ENCODE measurements around the gene SNX32.
A peak's percentile ranks its signal among the peaks of the same experiment; 100 is the strongest.

The SNX32 gene

DNA sequence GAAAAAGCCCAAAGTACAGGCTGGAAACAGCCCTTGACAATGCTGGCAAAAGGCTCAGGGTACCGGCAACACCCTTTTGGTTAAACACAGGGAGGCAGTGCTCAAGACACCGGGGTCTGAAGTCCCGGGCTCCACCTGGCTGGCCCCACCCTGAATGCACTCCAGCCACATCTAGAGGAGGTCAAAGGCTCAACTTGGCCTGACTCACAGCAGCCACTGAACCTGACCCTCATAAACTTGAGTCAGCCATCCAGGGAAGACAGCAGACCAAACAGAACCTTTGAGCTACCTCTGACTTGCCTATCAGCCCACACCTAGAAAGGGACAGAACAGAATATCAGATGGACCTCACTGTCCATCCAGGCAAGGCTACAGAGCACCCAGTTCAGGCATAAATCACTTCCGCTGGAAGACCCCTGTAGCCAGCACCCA is 20.4 kb downstream of the SNX32 start:
- Histone ChIP-seq H3K9me3 (ENCODE audit: control insufficient read depth, insufficient read depth, low read depth, low read length) (no peaks in the 10 kb centered on the region), H3K4me3 (ENCODE audit: low read depth, low read length) (no peak overlapping the region), H3K4me1 (ENCODE audit: control insufficient read depth, insufficient read depth, low read length) (peaks cover 2% of the 10 kb centered on the region; the same call in 1 of the 2 replicates), H3K36me3 (ENCODE audit: control insufficient read depth in 2 of 2, insufficient read depth in 1 of 2, low read length in 2 of 2) (peaks cover 0 to 56% of the 10 kb centered on the region in 2 experiments; a peak in 1 of 3 replicates), H3K27ac (ENCODE audit: extremely low read depth, low read depth, low read length) (no peak overlapping the region)
- POLR2A ChIA-PET: no interaction called here
- TF ChIP-seq ZNF121 (tag by site-specific recombination; IDR thresholded peaks at IDR 0.05) (no peak), ZNF23 (tag by site-specific recombination; IDR thresholded peaks at IDR 0.05; ENCODE audit: borderline replicate concordance) (no peak), ZNF391 (tag by site-specific recombination; IDR thresholded peaks at IDR 0.05; ENCODE audit: borderline replicate concordance, low read depth) (no peak)
- TF ChIP-seq, protein P1, sequence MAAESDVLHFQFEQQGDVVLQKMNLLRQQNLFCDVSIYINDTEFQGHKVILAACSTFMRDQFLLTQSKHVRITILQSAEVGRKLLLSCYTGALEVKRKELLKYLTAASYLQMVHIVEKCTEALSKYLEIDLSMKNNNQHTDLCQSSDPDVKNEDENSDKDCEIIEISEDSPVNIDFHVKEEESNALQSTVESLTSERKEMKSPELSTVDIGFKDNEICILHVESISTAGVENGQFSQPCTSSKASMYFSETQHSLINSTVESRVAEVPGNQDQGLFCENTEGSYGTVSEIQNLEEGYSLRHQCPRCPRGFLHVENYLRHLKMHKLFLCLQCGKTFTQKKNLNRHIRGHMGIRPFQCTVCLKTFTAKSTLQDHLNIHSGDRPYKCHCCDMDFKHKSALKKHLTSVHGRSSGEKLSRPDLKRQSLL (tag by site-specific recombination; IDR thresholded peaks at IDR 0.05): no peak
- CTCF ChIA-PET: no interaction called here

- Histone ChIP-seq H3K4me1 (ENCODE audit: control insufficient read depth, insufficient read depth, low read length) (peaks cover 4% of the 10 kb centered on the region; the same call in 1 of the 2 replicates), H3K27ac (ENCODE audit: extremely low read depth, low read depth, low read length) (no peak overlapping the region), H3K36me3 (ENCODE audit: control insufficient read depth in 2 of 2, insufficient read depth in 1 of 2, low read length in 2 of 2) (peaks cover 0 to 56% of the 10 kb centered on the region in 2 experiments; a peak in 1 of 3 replicates), H3K4me3 (ENCODE audit: low read depth, low read length) (no peak overlapping the region), H3K9me3 (ENCODE audit: control insufficient read depth, insufficient read depth, low read depth, low read length) (no peaks in the 10 kb centered on the region)
- TF ChIP-seq ZBTB11 (tag by site-specific recombination; conservative IDR thresholded peaks at IDR 0.05; ENCODE audit: low read depth) (no peak), ZFHX2 (tag by site-specific recombination; conservative IDR thresholded peaks at IDR 0.05) (no peak), ZNF169 (tag by site-specific recombination; IDR thresholded peaks at IDR 0.05) (no peak), ZNF114 (tag by site-specific recombination; IDR thresholded peaks at IDR 0.05) (no peak), SP2 (tag by site-specific recombination; IDR thresholded peaks at IDR 0.05) (no peak), ZNF292 (tag by site-specific recombination; IDR thresholded peaks at IDR 0.05; ENCODE audit: borderline replicate concordance, low read depth) (no peak)
- POLR2A ChIA-PET: no interaction called here
- CTCF ChIA-PET: interaction anchor here (0.5 to 0.6 kb wide), 2 partner anchors 48 to 136 kb away, joined by 4 read pairs; no protein-coding TSS in a partner anchor
These were observed 21.4 kb downstream of the SNX32 start for GRCh38 chr11:65854852-65855837.

GRCh38 chr11:65855927-65856363 is 22.2 kb downstream of the SNX32 start:
- Histone ChIP-seq H3K4me1 (ENCODE audit: control insufficient read depth, insufficient read depth, low read length) (peaks cover 4% of the 10 kb centered on the region; the same call in 1 of the 2 replicates), H3K36me3 (ENCODE audit: control insufficient read depth in 2 of 2, insufficient read depth in 1 of 2, low read length in 2 of 2) (peaks cover 0 to 56% of the 10 kb centered on the region in 2 experiments; a peak in 1 of 3 replicates), H3K9me3 (ENCODE audit: control insufficient read depth, insufficient read depth, low read depth, low read length) (no peaks in the 10 kb centered on the region), H3K27ac (ENCODE audit: extremely low read depth, low read depth, low read length) (no peak overlapping the region), H3K4me3 (ENCODE audit: low read depth, low read length) (peak overlapping the region; percentile 95)
- POLR2A ChIA-PET: no interaction called here
- no peak for TF ChIP-seq ZBTB8A (tag by site-specific recombination; IDR thresholded peaks at IDR 0.05)
- no peak for TF ChIP-seq HOXC10 (CRISPR knock-in tag; IDR thresholded peaks at IDR 0.05)
- no peak for TF ChIP-seq SP2 (tag by site-specific recombination; IDR thresholded peaks at IDR 0.05)
- no peak for TF ChIP-seq PRDM1 (tag by site-specific recombination; IDR thresholded peaks at IDR 0.05)
- no peak for TF ChIP-seq ZBTB48 (tag by site-specific recombination; IDR thresholded peaks at IDR 0.05)
- TF ChIP-seq, protein P2, sequence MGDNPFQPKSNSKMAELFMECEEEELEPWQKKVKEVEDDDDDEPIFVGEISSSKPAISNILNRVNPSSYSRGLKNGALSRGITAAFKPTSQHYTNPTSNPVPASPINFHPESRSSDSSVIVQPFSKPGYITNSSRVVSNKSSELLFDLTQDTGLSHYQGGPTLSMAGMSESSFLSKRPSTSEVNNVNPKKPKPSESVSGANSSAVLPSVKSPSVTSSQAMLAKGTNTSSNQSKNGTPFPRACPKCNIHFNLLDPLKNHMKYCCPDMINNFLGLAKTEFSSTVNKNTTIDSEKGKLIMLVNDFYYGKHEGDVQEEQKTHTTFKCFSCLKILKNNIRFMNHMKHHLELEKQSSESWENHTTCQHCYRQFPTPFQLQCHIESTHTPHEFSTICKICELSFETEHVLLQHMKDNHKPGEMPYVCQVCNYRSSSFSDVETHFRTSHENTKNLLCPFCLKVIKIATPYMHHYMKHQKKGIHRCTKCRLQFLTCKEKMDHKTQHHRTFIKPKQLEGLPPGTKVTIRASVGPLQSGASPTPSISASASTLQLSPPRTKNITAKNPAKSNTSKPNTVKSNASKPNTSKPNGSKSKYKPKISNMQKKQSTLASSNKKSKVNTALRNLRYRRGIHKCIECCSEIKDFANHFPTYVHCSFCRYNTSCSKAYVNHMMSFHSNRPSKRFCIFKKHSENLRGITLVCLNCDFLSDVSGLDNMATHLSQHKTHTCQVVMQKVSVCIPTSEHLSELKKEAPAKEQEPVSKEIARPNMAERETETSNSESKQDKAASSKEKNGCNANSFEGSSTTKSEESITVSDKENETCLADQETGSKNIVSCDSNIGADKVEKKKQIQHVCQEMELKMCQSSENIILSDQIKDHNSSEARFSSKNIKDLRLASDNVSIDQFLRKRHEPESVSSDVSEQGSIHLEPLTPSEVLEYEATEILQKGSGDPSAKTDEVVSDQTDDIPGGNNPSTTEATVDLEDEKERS (tag by site-specific recombination; IDR thresholded peaks at IDR 0.05): no peak
- TF ChIP-seq ZNF335 (tag by site-specific recombination; conservative IDR thresholded peaks at IDR 0.05): no peak
- no peak for TF ChIP-seq ZNF311 (tag by site-specific recombination; IDR thresholded peaks at IDR 0.05; ENCODE audit: borderline replicate concordance)
- no peak for TF ChIP-seq ZNF169 (tag by site-specific recombination; IDR thresholded peaks at IDR 0.05)
- no peak for TF ChIP-seq ZSCAN23 (tag by site-specific recombination; IDR thresholded peaks at IDR 0.05)
- CTCF ChIA-PET: no interaction called here

Measured in HEK293 (cell line).